IMR-90 (cell line): ENCODE measurements around the gene SNED1. TPM values are rescaled to one million over a fixed set of nuclear protein-coding genes. Genes with fewer than 3 reads are reported as not detected.

ENCODE experiments used
- ATAC-seq: fragments of 200-7000 bp; cut with Tn5 transposase; 2 replicates; pipeline ENCODE4 v1.9.1; 2020; ENCODE audit warnings: low read depth, mild to moderate bottlenecking, moderate library complexity
- BruUV-seq: library from RNA; stranded (reverse); fragments of 400-500 nt; replicated peaks from 2 replicates; lab custom pipeline; 2021; lab: Mats Ljungman, UMichigan
- CTCF ChIA-PET: fragments of 300-600 bp; formaldehyde crosslinking; extraction: SDS; loops from one replicate; lab custom pipeline; 2021; ENCODE audit warnings: antibody characterized with exemption; lab: Yijun Ruan, JAX
- POLR2A ChIA-PET: fragments of 300-600 bp; sonication (Branson Sonifier 250); formaldehyde crosslinking; loops from one replicate; lab custom pipeline; 2022; ENCODE audit warnings: antibody characterized with exemption; ENCODE audit not compliant: unreplicated experiment; lab: Charles Lee
- DNase-seq: peaks from one replicate; pipeline ENCODE4 v3.0.0; 2013
- H2AFZ ChIP-seq: replicated peaks from 2 replicates; pipeline ENCODE3; 2013; ENCODE audit warnings: low read length, mild to moderate bottlenecking; ENCODE audit not compliant: poor library complexity
- H2AK5ac ChIP-seq: 2 replicates; pipeline ENCODE4 v1.6.1; 2013; ENCODE audit warnings: low read depth, low read length, inconsistent platforms
- H2AK9ac ChIP-seq: replicated peaks from 2 replicates; pipeline ENCODE3; 2013; ENCODE audit warnings: mild to moderate bottlenecking, low read depth, low read length, moderate library complexity; ENCODE audit not compliant: poor library complexity
- H2BK120ac ChIP-seq: 2 replicates; pipeline ENCODE4 v1.6.1; 2013; ENCODE audit warnings: low read depth, low read length, inconsistent platforms
- H2BK15ac ChIP-seq: 3 replicates; pipeline ENCODE4 v1.6.1; 2013; ENCODE audit warnings: low read depth, low read length, inconsistent platforms
- H2BK20ac ChIP-seq: 2 replicates; pipeline ENCODE4 v1.6.1; 2013; ENCODE audit warnings: low read depth, mild to moderate bottlenecking, inconsistent platforms, low read length, moderate library complexity
- H2BK5ac ChIP-seq: 2 replicates; pipeline ENCODE4 v1.6.1; 2013; ENCODE audit warnings: mild to moderate bottlenecking, low read depth, low read length, inconsistent platforms; ENCODE audit not compliant: poor library complexity, severe bottlenecking
- H3K14ac ChIP-seq: replicated peaks from 2 replicates; pipeline ENCODE4 v1.6.1; 2013; ENCODE audit warnings: low read depth, low read length, inconsistent platforms
- H3K18ac ChIP-seq: 2 replicates; pipeline ENCODE4 v1.6.1; 2013; ENCODE audit warnings: low read depth, low read length, control low read depth
- H3K23ac ChIP-seq: 2 replicates; pipeline ENCODE4 v1.6.1; 2013; ENCODE audit warnings: low read depth, low read length, inconsistent platforms
- H3K27ac ChIP-seq: 2 replicates; pipeline ENCODE4 v1.5.1; 2013; ENCODE audit warnings: mild to moderate bottlenecking, control low read depth, low read length; ENCODE audit not compliant: insufficient read depth
- H3K27me3 ChIP-seq: 2 replicates; pipeline ENCODE4 v1.6.1; 2013; ENCODE audit warnings: low read length; ENCODE audit not compliant: control insufficient read depth, insufficient read depth
- H3K36me3 ChIP-seq: 2 replicates; pipeline ENCODE4 v1.6.1; 2013; ENCODE audit warnings: low read length, mixed read lengths; ENCODE audit not compliant: control insufficient read depth, insufficient read depth
- H3K4ac ChIP-seq: 2 replicates; pipeline ENCODE4 v1.6.1; 2013; ENCODE audit warnings: low read depth, low read length, inconsistent platforms
- H3K4me1 ChIP-seq: 2 replicates; pipeline ENCODE4 v1.6.1; 2013; ENCODE audit warnings: low read length, mixed read lengths; ENCODE audit not compliant: control insufficient read depth, insufficient read depth
- H3K4me2 ChIP-seq: 2 replicates; pipeline ENCODE4 v1.6.1; 2013; ENCODE audit warnings: low read depth, mild to moderate bottlenecking, control low read depth, low read length, moderate library complexity
- H3K4me3 ChIP-seq: 2 replicates; pipeline ENCODE4 v1.5.1; 2013; ENCODE audit warnings: low read depth, mild to moderate bottlenecking, control low read depth, low read length, moderate library complexity; ENCODE audit not compliant: insufficient read depth
- H3K56ac ChIP-seq: 2 replicates; pipeline ENCODE4 v1.6.1; 2013; ENCODE audit warnings: low read length, inconsistent platforms; ENCODE audit not compliant: insufficient read depth; ENCODE audit errors: extremely low read depth
- H3K79me1 ChIP-seq, 2 experiments: 2 replicates each; pipeline ENCODE4 v1.6.1; 2013; ENCODE audit warnings: low read length in 2 of 2, inconsistent platforms in 1 of 2, low read depth in 1 of 2
- H3K9ac ChIP-seq: 2 replicates; pipeline ENCODE4 v1.6.1; 2013; ENCODE audit warnings: low read depth, low read length, control low read depth
- H3K9me1 ChIP-seq: 2 replicates; pipeline ENCODE4 v1.6.1; 2013; ENCODE audit warnings: low read length, inconsistent platforms; ENCODE audit not compliant: insufficient read depth
- H3K9me3 ChIP-seq: 2 replicates; pipeline ENCODE4 v1.6.1; 2013; ENCODE audit warnings: low read length; ENCODE audit not compliant: control insufficient read depth, insufficient read depth
- H4K20me1 ChIP-seq: 2 replicates; pipeline ENCODE4 v1.6.1; 2013; ENCODE audit warnings: low read length, inconsistent platforms; ENCODE audit not compliant: insufficient read depth
- H4K5ac ChIP-seq: 2 replicates; pipeline ENCODE4 v1.6.1; 2013; ENCODE audit warnings: mild to moderate bottlenecking, low read depth, low read length, control low read depth
- H4K8ac ChIP-seq, 2 experiments: 2 replicates each; pipeline ENCODE4 v1.6.1; 2013; ENCODE audit warnings: low read depth in 2 of 2, low read length in 2 of 2, control low read depth in 1 of 2, inconsistent platforms in 1 of 2
- H4K91ac ChIP-seq: 2 replicates; pipeline ENCODE4 v1.6.1; 2013; ENCODE audit warnings: low read depth, low read length, inconsistent platforms; ENCODE audit not compliant: insufficient read depth
- BHLHE40 ChIP-seq: fragments of 150-350 bp; IDR thresholded peaks from 2 replicates; pipeline ENCODE4 v1.6.1; 2016; ENCODE audit warnings: mild to moderate bottlenecking, low read depth, low read length
- CEBPB ChIP-seq: IDR thresholded peaks from 2 replicates; pipeline ENCODE4 v1.6.1; 2012; ENCODE audit warnings: low read depth, low read length, improper control_type of control experiment
- CHD1 ChIP-seq: IDR thresholded peaks from 2 replicates; pipeline ENCODE4 v1.6.1; 2012; ENCODE audit warnings: low read depth, low read length, improper control_type of control experiment
- FOS ChIP-seq: fragments of 150-350 bp; IDR thresholded peaks from 2 replicates; pipeline ENCODE4 v1.6.1; 2016; ENCODE audit warnings: low read depth, low read length
- MAFK ChIP-seq: IDR thresholded peaks from 2 replicates; pipeline ENCODE4 v1.6.1; 2012; ENCODE audit warnings: low read depth, low read length, improper control_type of control experiment
- MAZ ChIP-seq: IDR thresholded peaks from 2 replicates; pipeline ENCODE4 v1.6.1; 2012; ENCODE audit warnings: low read depth, mild to moderate bottlenecking, low read length, improper control_type of control experiment, moderate library complexity, borderline replicate concordance
- MXI1 ChIP-seq: IDR thresholded peaks from 2 replicates; pipeline ENCODE4 v1.6.1; 2012; ENCODE audit warnings: low read depth, mild to moderate bottlenecking, low read length, moderate library complexity, borderline replicate concordance
- NFE2L2 ChIP-seq: fragments of 150-350 bp; IDR thresholded peaks from 2 replicates; pipeline ENCODE4 v1.6.1; 2016; ENCODE audit warnings: low read depth, mild to moderate bottlenecking, low read length
- POLR2A ChIP-seq: IDR thresholded peaks from 2 replicates; pipeline ENCODE4 v1.6.1; 2012; ENCODE audit warnings: mild to moderate bottlenecking, low read depth, low read length
- RAD21 ChIP-seq: IDR thresholded peaks from 2 replicates; pipeline ENCODE4 v1.6.1; 2012; ENCODE audit warnings: low read length, improper control_type of control experiment
- RCOR1 ChIP-seq: IDR thresholded peaks from 2 replicates; pipeline ENCODE4 v1.6.1; 2012; ENCODE audit warnings: mild to moderate bottlenecking, low read length, improper control_type of control experiment; ENCODE audit not compliant: insufficient replicate concordance
- RFX5 ChIP-seq: IDR thresholded peaks from 2 replicates; pipeline ENCODE4 v1.8.0; 2012; ENCODE audit warnings: low read depth, mild to moderate bottlenecking, low read length, moderate library complexity
- SMC3 ChIP-seq: fragments of 150-350 bp; IDR thresholded peaks from 2 replicates; pipeline ENCODE4 v1.6.1; 2016; ENCODE audit warnings: low read depth, mild to moderate bottlenecking, antibody characterized with exemption, low read length, moderate library complexity
- USF2 ChIP-seq: fragments of 150-350 bp; IDR thresholded peaks from 2 replicates; pipeline ENCODE4 v1.6.1; 2017; ENCODE audit warnings: mild to moderate bottlenecking, antibody characterized with exemption, low read length, low read depth
- WGBS, 2 experiments: methylation state at CpG; one replicate each; pipeline versions ENCODE4 v1.1.5 to v1.1.7; 2013; ENCODE audit warnings: missing lambda C conversion rate in 2 of 2; ENCODE audit not compliant: insufficient read length in 1 of 2; ENCODE audit errors: extremely low coverage in 2 of 2; 5-methylcytosine and 5-hydroxymethylcytosine counted together
- dilution Hi-C: fragments of 300-500 bp; cut with HindIII; formaldehyde crosslinking; loops from one replicate; pipeline ENCODE4 v1.14.3; 2018; ENCODE audit warnings: low sequenced_read_pairs; ENCODE audit not compliant: unreplicated experiment
- in situ Hi-C: fragments of 300-500 bp; cut with MboI; formaldehyde crosslinking; loops from 3 replicates; pipeline ENCODE4 v1.14.3; 2019; ENCODE audit warnings: low sequenced_read_pairs, inconsistent platforms, mixed read lengths
- intact Hi-C: fragments of 100-400 bp; cut with micrococcal nuclease; formaldehyde crosslinking; loops from 2 replicates; pipeline ENCODE4 v1.10.0; 2022
- polyA plus RNA-seq, 3 experiments: library from polyadenylated mRNA; depleted of rRNA; stranded (reverse); fragments of >200 nt; gene quantifications; 2 replicates each; pipeline ENCODE4 v1.2.3, GENCODE V29; 2012; ENCODE audit warnings: low replicate concordance in 1 of 3
- total RNA-seq: library from RNA; depleted of rRNA; stranded (reverse); fragments of >200 nt; gene quantifications from 2 replicates; pipeline ENCODE4 v1.2.3, GENCODE V29; 2012
- TF ChIP-seq, protein P1 (sequence below): fragments of 150-350 bp; IDR thresholded peaks from 2 replicates; pipeline ENCODE4 v1.6.1; 2016; ENCODE audit warnings: low read depth, mild to moderate bottlenecking, low read length, moderate library complexity, borderline replicate concordance

Gene SNED1
- total and polyA plus RNA-seq, 2 of the 4 experiments (the other 2 are of a cell fraction) = 1.1 to 3.4 TPM

DNA sequence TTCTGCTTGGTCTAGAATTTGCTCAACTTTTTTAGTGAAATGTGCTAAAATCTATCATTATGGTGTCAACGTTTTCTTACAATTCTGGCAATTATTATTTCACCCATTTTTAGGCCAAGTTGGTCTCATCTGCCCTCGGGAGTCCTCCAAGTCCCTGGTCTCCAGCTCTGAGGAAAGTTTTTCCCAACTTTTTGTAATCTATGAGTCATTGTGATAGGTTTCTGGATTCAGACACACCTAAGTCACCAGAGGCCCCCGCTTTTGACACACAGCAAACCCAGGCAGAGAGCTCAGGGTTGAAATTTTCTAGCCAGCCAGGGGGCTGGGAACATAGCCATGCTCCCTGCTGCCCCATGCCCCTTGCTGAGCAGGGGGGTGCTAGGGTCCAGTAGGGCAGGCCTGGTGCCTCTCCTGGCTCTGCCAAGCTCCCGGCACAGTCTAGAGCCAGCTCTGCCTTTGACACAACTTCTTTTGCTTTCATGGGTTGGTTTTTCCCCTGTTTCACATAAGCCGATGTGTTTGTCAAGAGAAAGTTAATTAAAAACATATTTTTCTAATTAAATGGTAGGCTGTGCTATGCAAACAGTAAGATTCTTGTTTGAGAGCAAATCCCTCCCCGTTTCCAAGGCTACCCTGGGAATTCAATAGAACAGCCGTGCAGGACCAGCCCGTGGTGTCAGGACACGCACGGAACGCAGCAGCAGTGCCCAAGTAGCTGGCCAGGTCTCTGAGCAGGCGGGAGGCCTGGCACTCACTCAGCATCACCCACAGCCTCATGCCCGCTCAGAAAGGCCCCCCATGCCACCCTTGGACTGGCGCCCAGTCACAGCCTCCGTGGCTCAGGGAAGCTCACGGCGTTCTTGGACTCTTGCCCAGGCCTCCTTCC, 25.5 kb upstream of the SNED1 start:
- Histone ChIP-seq H3K9me1 (no peaks in the 10 kb centered on the region), H2BK5ac (no peak overlapping the region), H4K5ac (no peak overlapping the region), H2BK15ac (no peak overlapping the region), H2BK120ac (no peak overlapping the region), H3K9me3 (peaks cover 7% of the 10 kb centered on the region), H2AK5ac (no peak overlapping the region), H3K79me1 (no peaks in the 10 kb centered on the region), H2AK9ac (no peak overlapping the region), H3K18ac (no peak overlapping the region), H3K56ac (no peak overlapping the region), H3K4me3 (no peak overlapping the region), H3K23ac (no peak overlapping the region), H3K4ac (no peak overlapping the region), H3K36me3 (no peaks in the 10 kb centered on the region), H4K8ac (no peak overlapping the region), H3K27me3 (peaks cover 21% of the 10 kb centered on the region), H3K14ac (no peak overlapping the region), H3K9ac (no peak overlapping the region), H4K20me1 (no peaks in the 10 kb centered on the region), H2AFZ (no peak overlapping the region), H3K27ac (no peak overlapping the region), H4K91ac (no peak overlapping the region), H2BK20ac (no peak overlapping the region), H3K4me1 (peaks cover 2% of the 10 kb centered on the region; the same call in 1 of the 2 replicates), H3K4me2 (no peak overlapping the region)
- ATAC-seq (no peak), DNase-seq (no peak)
- in situ Hi-C loops (no loop called here), dilution Hi-C loops (no loop called here), intact Hi-C loops (loop anchor here (2.0 kb wide), 1 partner anchor 52 kb away; no protein-coding TSS in a partner anchor)
- POLR2A ChIA-PET = no interaction called here
- BruUV-seq = no TSS peak
- 66% methylated on average over 8 of the region's 17 CpGs; no CpG with 5 or more reads in 1 of the 2 experiments for WGBS, 2 experiments
- CTCF ChIA-PET = no interaction called here
- TF ChIP-seq NFE2L2 = no peak
- no peak for TF ChIP-seq RAD21
- TF ChIP-seq CHD1 = no peak
- TF ChIP-seq, protein P1, sequence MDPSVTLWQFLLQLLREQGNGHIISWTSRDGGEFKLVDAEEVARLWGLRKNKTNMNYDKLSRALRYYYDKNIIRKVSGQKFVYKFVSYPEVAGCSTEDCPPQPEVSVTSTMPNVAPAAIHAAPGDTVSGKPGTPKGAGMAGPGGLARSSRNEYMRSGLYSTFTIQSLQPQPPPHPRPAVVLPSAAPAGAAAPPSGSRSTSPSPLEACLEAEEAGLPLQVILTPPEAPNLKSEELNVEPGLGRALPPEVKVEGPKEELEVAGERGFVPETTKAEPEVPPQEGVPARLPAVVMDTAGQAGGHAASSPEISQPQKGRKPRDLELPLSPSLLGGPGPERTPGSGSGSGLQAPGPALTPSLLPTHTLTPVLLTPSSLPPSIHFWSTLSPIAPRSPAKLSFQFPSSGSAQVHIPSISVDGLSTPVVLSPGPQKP = no peak
- TF ChIP-seq MAZ = no peak
- no peak for TF ChIP-seq POLR2A
- TF ChIP-seq USF2 = no peak
- TF ChIP-seq CEBPB = no peak
- no peak for TF ChIP-seq SMC3
- TF ChIP-seq RFX5 = no peak
- TF ChIP-seq RCOR1 = no peak
- no peak for TF ChIP-seq MXI1
- no peak for TF ChIP-seq BHLHE40
- no peak for TF ChIP-seq MAFK
- no peak for TF ChIP-seq FOS
